HTERT RPE-1 (cell line): ENCODE data around the gene ADORA1.

ENCODE experiments used
- in situ Hi-C: fragments of 300-500 bp; cut with MboI; formaldehyde crosslinking; loops from 4 replicates; pipeline ENCODE4 v1.14.3; 2020; ENCODE audit warnings: low sequenced_read_pairs

ADORA1 gene

DNA sequence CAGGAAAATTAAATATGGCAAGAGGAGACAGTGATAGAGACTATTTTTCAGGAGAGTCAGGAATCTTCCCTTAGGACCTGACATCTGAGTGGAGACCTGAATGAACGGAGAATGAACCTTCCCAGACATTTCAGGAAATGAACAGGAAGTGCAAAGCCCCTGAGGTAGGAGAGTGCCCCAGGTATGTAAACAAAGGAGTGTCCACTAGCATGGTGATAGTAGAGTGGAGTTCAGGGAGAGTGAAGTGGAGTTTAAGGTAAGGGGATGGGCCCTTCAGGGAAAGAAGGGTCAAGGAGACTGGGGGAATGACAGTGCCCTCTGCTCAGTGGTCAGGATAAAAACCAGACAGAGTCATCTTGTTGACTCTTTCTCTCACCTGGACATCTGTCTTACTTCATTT is 28.8 kb downstream of the ADORA1 start:
- in situ Hi-C loops, result no loop called here

DNA sequence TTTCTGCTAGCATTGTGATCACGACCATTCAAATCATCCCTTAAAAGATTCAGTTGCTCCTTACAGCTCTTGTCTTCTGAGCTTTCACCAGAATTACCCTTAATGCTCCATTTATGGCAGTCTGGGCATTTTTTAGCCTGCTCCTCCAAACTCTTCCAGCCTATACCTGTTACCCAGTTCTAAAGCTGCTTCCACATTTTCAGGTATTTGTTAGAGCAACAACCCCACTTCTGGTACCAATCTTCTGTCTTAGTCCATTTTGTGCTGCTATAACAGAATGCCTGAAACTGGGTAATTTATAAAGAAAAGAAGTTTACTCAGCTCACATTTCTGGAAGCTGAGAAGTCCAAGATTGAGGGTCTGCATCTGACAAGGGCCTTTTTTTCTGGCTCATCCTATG is 30.9 kb downstream of the ADORA1 start:
- in situ Hi-C loops, result no loop called here

DNA sequence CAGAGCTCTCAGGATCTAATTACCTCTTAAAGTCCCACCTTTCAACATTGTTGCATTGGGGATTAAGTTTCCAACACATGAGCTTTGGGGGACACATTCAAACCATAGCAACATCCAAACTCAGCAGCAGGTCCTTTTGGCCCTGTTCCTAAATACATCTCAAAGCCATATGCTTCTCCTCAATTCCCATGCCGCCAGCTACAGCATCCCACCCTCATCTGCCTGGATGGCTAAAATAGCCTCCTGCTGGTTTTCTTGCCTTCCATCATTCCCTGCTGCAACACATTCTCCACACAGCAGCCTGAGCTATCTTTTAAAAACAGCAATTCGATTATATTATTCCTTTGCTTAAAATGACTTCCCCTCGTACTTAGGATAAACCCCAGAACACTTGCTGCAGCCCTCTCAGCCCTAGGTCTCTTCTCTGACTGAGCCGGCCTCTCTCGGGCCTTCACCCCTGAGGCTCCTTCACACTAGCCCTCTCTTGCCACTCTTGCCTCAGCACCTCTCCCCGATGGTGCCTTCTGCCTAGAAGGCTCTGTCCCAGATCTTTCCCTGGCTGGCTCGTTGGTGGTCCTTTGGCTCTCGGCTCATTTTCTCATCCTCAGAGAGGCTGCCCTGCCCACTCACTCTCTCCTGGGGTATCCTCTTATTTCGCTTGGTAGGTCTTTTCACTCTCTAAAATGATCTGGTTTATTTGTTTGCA is 31.6 kb downstream of the ADORA1 start:
- in situ Hi-C loops, result no loop called here

DNA sequence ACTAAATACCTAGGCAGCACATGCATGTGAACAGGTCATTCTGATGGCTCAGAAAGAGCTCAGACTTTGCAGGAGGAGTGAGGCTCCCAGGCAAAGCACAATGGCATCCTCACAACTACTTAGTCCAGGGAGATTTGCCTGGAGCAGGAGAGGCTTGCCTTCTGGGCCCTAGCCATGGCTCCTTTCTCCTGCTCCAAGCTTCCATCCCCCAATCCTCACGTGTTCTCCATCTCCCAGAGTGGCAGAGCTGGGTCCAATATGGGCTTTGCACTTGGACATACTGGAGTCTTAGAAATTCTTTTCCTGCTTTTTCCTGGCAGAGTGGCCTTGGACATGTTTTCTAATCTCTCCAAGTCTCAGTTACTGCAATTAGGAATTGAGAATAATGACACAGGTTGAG is 32.3 kb downstream of the ADORA1 start:
- in situ Hi-C loops, result no loop called here

DNA sequence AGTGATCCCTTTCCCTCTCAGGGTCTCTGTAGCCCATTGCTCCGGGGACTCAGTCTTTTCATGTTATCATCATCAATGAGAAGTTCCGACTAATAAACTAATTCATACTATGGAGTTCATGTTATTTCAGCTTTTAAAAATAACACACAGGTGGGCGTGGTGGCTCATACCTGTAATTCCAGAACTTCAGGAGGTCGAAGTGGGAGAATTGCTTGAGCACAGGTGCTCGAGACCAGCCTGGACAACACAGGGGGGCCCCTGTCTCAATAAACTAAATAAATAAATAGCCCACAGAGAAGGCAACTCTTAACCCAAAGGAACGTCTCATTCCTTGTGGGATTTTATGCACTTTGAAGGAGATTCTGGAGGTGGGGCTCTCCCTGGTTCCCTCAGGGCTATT is 33.6 kb downstream of the ADORA1 start:
- in situ Hi-C loops, result no loop called here

DNA sequence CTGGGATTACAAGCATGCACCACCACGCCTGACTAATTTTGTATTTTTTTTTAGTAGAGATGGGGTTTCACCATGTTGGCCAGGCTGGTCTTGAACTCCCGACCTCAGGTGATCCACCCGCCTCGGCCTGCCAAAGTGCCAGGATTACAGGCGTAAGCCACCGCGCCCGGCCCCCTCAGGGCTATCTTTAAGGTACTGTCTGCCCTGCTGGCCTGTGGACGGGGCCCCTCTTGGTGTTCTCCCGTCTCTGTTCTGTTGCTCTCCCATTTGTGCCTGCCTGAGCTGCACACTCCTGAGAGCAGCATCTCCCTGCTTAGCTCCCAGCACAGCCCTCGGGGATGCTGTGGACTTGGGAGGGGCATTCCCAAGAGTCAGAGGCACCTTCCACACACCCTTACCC is 34.2 kb downstream of the ADORA1 start:
- in situ Hi-C loops, result no loop called here

DNA sequence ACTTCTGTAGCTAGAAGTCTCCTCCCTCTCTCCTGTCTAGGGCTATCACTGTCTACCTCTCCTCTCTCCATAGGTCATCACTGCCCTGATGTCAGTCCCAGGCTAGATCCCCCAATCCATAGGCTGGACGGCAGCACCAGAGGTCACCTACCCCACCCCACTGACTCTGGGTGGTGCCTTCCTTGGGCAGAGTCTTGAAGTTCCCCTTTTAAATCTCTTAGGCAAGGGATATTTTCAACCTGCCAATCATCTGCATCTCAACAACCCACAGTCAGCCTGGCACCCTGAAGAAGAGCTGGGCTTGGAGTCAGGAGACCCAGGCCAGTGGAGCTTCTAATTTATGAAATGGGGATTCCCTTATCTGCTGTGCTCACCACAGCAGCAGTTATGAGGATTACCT is 34.9 kb downstream of the ADORA1 start:
- in situ Hi-C loops, result no loop called here

DNA sequence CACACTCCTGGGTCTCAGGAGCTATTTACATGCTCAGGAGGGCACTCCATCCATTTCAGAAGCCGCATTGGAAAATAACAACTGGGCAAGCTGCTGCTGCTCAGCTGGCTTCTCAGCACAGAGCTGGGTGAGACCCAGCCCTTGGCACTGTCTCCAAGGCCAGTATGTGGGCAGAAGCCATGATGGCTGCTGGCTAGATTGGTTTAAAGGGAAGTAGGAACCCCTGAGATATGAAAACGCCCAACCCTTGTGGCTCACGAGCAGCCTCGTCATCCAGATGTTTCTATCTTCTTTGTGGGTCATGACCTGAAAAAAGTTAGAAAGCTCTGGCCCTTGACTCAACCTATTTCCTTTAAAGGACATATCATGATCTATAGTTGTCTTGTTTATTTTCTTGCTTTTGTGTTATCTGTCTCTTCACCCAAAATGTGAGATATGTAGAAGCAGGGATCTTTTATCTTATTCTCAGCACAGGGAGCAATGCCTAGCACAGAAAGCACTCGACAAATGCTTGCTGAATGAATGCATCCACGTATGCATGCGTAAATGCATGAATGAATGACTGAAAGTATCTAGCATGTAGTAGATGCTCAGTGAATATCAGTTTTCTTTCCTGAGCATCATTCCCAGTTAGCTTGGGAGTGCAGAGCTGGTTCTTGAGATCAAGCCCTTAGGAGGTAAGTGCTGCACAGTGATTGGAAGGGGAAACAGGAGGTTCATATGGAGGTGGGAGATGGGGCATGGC is 36.5 kb downstream of the ADORA1 start:
- in situ Hi-C loops, result no loop called here

DNA sequence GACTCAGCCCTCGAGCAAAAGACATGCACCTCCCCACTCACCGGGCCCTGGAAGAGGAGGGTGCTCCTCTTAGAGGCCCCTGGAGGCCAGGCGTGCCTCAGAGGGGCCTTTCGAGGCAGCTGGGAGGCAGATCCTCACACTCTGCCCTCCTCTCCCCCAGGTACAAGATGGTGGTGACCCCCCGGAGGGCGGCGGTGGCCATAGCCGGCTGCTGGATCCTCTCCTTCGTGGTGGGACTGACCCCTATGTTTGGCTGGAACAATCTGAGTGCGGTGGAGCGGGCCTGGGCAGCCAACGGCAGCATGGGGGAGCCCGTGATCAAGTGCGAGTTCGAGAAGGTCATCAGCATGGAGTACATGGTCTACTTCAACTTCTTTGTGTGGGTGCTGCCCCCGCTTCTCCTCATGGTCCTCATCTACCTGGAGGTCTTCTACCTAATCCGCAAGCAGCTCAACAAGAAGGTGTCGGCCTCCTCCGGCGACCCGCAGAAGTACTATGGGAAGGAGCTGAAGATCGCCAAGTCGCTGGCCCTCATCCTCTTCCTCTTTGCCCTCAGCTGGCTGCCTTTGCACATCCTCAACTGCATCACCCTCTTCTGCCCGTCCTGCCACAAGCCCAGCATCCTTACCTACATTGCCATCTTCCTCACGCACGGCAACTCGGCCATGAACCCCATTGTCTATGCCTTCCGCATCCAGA is 37.7 kb downstream of the ADORA1 start:
- in situ Hi-C loops, result no loop called here

DNA sequence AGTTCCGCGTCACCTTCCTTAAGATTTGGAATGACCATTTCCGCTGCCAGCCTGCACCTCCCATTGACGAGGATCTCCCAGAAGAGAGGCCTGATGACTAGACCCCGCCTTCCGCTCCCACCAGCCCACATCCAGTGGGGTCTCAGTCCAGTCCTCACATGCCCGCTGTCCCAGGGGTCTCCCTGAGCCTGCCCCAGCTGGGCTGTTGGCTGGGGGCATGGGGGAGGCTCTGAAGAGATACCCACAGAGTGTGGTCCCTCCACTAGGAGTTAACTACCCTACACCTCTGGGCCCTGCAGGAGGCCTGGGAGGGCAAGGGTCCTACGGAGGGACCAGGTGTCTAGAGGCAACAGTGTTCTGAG is 38.3 kb downstream of the ADORA1 start:
- in situ Hi-C loops, result no loop called here

DNA sequence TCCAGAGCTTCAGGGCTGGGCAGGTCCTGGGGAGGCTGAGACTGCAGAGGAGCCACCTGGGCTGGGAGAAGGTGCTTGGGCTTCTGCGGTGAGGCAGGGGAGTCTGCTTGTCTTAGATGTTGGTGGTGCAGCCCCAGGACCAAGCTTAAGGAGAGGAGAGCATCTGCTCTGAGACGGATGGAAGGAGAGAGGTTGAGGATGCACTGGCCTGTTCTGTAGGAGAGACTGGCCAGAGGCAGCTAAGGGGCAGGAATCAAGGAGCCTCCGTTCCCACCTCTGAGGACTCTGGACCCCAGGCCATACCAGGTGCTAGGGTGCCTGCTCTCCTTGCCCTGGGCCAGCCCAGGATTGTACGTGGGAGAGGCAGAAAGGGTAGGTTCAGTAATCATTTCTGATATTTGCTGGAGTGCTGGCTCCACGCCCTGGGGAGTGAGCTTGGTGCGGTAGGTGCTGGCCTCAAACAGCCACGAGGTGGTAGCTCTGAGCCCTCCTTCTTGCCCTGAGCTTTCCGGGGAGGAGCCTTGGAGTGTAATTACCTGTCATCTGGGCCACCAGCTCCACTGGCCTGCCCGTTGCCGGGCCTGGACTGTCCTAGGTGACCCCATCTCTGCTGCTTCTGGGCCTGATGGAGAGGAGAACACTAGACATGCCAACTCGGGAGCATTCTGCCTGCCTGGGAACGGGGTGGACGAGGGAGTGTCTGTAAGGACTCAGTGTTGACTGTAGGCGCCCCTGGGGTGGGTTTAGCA is 38.8 kb downstream of the ADORA1 start:
- in situ Hi-C loops, result no loop called here

DNA sequence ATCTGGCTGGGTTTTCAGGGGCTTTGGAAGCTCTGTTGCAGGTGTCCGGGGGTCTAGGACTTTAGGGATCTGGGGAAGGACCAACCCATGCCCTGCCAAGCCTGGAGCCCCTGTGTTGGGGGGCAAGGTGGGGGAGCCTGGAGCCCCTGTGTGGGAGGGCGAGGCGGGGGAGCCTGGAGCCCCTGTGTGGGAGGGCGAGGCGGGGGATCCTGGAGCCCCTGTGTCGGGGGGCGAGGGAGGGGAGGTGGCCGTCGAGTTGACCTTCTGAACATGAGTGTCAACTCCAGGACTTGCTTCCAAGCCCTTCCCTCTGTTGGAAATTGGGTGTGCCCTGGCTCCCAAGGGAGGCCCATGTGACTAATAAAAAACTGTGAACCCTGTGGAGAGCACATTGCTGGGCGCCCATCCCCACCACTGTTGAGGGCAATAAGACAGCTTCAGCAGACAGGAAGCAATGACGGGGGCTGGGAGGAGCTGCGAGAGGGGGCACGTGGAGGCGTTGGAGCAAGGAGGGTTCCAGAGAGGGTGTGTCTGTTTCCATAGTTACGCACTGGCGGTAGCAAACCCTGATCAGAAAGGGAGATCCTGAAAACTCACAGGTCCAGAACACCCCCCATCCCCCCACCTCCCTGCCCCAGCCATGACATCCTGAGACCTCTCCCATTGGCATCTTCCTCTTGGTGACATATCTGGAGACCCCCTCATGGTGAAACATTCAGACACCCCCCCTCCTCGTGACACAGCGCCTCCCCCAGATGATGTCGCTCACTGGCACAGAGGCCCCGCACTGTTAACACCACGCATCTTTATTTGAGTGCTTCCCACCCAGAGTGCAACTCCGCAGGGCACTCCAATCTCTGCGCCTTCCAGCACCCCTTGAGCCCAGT is 39.7 kb downstream of the ADORA1 start:
- in situ Hi-C loops, result no loop called here

DNA sequence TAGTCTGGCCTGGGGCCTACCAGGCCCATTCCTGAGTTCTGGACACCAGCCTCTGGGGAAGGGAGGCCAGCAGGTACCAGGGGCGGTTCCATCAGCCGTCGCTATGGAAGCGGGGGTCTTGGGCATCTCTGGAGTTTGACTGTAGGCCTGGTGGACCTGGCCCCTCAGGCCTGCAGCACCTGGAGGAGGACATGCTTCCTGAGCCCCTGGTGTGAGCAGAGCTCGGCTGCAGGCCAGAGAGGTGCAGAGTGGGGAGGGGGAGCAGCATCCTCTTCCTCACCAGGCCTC is 40.3 kb downstream of the ADORA1 start:
- in situ Hi-C loops, result no loop called here

DNA sequence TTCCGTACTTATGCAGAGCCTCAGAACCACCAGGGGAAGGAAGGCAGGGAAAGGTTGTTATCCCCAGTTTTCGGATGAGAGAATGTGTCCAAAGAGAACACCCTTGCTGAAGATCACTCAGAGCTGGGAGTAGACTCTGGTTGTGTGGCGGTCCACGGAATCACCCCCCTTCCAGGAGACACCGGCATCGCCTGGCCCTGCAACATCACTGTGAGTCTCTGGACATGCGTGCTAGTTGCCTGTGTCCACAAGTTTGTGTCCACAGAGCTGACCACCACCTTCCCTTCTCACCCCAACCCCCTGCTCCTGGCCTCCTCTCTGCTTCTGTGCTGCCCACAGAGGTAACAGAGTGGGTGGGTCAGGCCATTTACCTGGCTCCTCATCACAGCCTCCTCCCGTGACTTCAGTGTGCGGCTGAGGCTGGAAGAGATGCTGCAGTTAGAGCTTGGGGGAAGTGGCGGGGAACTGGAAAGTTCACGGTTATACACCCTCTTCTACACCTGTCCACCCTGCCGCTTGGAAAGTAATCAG is 40.8 kb downstream of the ADORA1 start:
- in situ Hi-C loops, result no loop called here

DNA sequence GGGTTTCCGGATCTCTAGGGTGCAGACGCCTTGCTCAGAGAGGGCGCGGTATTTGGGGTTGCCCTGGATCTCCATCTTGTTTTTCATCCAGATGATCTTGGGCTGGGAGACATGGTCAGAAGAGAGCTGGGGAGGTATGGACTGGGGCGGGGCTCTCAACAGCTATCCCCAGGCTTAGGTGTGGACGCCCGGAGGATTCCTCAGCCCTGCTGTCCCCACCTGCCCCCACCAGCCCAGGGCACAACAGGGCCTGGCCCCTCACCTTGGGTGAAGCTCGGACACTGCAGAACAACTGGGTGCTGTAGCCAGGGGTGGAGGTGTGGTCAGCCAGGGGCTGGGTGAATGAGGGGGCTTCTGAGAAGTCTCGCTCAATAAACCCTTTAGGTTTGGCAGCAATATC is 41.5 kb downstream of the ADORA1 start:
- in situ Hi-C loops, result no loop called here

DNA sequence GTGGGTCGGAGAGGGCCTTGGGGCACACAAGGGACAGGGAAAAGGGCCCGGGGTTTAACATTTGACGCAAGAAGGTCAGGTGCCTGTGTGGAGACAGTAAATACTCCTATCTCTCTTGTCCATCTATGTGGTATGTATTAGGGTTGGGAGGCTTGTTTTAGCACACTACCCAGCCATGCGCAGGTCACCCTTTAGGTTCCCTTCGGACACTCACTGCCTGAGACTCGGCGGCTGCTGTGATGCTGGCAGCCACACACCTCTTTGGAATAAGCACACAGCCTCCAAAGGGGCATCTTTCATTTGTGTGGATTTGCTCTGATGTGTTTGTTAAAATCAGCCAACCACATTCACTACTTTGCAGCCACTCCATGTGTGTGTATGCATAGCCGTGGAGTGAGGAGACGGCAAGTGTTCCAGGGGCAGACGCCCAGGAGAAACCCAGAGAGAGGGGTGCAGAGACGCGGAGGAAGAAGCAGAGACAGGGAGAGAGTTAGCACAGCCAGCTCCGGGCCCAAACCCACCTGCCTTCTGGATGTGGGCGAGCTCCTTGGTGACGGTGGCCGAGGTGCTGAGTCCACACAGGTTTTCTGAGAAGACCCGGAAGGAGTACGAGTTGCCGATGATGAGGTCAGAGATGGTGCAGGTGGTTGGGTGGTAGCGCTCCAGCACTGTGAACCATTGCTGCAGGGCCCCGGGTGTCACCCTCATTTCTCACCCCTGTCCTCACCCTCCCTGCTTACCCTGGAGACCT is 42.4 kb downstream of the ADORA1 start:
- in situ Hi-C loops, result no loop called here

DNA sequence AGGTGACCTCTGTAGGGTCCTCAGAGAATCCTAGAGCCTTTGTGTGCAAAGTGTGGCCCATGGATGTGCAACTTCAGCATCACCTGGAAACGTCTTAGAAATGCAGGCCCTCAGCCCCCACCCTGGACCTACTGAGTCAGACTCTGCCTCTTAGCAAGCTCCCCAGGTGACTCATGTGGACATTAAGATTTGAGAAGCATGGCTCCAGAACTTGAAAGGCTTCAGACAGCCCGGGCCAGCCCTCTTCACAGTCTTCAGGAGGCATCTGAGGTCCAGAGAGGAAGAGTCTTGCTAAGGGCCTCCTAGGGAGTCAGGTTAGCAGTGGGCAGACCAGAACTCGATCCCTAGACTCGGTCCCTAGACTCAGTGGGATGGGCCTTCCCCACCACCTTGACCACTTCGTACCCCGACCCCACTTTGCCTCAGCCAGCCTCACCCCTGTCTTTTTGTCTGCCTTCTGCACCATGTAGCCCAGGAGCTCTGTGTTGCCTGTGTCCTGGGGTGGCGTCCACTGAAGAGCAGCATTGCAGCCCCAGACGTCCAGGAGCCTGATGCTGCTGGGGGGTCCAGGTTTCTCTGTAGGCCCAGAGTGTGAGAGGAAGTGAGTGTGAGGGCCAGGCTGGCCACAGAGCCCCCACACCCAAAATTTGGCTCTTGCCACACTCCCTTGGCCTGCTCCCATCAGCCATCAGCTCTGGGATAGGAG is 43.3 kb downstream of the ADORA1 start:
- in situ Hi-C loops, result no loop called here

DNA sequence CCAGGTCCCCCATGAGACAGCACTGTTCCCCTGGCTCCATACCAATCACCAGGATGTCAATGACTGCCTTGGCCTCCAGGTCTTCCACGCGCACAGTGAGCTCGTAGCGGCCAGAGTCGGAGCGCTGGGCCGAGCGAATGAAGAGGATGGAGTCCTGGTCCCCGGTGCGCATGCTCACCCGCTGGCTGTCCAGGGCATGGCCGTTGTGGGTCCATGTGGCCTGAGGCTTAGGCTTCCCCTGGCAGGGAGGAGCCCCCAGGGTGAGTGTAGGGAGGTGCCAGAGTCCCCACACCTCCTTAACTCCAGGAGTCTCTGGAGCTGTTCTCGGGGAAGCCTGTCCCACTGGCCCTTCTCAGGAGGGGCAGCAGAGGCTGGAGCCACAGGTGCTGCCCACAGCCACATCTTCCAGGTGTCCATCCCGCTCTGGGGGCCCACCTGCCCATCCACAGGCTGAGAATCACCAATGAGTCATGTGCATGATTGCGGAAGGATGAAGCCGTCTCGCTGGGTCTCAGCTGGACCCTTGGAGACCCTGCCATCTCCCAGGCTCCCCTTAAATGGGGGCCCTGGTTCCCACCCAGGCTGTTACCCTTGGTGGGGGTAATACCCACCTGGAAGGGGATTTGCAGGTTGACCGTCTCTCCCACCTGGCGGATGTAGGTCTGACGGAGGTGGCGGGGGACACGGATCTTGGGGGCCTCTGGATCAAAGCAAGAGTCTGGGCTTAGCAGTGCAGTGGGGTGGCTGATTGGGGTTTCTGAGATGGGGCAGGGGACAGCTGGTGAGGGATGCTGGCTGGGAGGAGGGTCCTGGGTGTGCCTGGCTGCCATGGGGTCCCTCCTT is 44.0 kb downstream of the ADORA1 start:
- in situ Hi-C loops, result no loop called here
